HG02588 (cell line): ENCODE results near the gene MED29.

Experiments
- ATAC-seq: cut with Tn5 transposase; IDR thresholded peaks from one replicate; pipeline ENCODE4 v1.9.1; 2021; ENCODE audit warnings: mild to moderate bottlenecking, moderate library complexity; ENCODE audit not compliant: unreplicated experiment

Gene MED29

DNA sequence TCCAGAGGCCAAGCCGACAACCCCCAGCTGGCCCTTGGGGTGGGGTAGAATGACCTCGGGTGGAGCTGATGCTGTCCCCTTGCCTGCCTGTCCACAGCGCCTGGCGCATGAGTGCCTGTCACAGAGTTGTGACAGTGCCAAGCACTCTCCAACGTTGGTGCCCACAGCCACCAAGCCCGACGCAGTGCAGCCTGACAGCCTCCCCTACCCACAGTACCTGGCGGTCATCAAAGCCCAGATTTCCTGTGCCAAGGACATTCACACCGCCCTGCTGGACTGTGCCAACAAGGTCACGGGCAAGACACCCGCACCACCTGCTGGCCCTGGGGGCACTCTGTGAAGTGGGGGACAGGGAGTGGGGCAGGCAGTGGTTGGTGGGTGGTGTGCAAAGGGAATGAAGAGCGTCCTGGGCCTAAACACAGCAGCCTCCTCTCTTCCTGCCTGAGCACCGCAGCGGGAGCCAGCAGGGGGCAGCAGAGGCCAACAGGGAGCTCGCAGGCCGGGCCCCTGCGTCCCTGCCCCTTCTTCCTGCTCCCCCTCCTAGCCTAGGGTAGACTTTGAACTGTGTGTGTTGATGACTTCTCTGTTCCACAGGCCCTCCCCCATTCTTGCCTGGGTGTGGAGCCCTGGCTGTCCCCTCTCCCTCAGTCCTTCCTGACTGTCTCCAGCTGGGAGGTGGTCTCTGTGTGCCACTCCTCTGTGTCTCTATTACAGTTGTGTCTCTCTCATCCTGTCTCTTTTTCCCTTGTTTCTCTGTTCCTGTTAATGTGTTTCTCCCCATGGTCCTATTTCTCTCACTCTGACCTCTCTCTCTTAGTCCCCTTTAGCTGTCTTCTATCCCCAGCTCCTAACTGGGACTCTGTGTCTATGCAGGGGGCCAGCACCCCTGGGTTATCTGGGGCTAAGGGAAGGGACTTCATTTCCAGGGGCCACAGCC is 6.5 kb downstream of the MED29 start:
- ATAC-seq: peak; percentile 29

DNA sequence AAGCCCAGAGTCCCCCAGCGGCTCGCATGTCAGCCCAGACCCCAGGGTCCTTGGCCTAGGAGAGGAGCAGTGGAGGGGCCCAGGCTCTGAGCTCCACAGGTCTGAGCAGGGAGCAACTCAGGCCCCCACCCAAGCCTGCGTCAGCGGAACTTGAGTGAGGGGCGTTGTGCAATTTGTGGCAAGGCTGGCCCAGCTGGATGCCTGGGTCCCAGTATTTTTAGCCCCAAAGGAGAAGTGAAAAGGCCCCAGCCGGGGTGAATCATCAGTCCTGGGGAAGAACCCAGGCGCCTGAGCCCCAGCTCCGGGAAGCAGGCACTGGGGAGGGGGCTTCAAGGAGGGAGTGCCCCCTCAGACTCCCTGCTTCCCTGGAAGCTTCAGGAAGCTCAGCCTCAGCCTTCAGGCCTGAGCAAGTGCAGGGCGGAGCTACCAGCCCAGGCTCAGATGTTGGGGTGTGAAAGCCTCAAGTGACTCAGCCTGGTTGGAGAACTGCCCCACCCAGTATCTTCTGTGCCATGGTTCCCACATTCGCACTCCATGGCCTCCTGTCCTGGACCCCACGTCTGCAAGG is 7.2 kb downstream of the MED29 start:
- ATAC-seq: no peak

DNA sequence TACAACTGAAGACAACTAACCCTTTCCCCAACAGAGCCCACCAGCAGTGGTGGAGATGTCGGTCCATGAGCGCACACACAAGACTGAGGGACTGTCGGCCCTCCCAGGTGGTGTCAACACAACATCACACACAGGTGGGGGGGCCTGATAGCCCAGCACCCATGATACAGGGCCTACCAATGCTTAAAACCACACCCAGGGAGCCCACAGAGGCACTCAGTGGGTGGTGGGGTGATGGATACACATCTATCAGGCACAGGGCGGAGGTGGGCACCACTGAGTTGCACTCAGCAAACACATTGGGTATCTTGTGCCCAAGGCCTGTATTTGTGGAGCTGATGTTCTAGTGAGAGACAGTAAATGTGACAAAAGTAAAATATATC is 8.5 kb downstream of the MED29 start:
- ATAC-seq: no peak

DNA sequence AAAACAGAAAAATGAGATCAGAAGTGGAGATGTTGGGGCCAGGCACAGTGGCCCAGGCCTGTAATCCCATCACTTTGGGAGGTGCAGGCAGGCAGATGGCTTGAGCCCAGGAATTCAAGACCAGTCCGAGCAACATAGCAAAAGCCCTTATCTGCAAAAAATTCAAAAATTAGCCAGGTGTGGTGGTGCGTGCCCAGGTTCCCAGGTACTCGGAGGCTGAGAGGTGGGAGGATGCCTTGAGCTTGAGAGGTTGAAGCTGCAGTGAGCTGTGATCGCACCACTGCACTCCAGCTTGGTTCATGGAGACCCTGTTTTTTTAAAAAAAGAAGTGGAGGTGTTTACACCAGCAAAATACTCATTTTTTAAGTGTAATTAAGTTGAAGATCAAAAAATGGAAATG is 8.9 kb downstream of the MED29 start:
- ATAC-seq: no peak

DNA sequence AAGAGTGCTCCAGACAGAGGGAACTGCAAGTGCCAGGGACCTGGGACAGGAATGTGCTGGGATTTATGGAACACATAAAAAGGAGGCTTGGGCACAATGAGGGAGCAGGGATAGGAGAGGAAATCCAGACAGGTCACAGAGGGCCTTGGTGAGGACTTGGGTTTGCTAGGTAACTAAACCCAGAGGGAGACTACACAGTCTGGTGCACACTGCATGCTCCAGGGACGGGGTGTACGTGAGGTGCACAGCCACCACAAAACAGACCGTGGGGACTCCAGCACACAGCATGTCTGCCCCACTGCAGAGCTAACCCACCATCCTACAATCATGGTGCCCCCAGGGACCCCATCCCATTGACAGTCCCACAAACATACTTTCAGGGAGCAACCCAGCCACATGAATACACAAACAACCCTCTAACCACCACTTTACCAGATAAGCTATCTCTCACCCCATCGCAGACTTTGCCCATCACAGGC is 9.9 kb downstream of the MED29 start:
- ATAC-seq: no peak

DNA sequence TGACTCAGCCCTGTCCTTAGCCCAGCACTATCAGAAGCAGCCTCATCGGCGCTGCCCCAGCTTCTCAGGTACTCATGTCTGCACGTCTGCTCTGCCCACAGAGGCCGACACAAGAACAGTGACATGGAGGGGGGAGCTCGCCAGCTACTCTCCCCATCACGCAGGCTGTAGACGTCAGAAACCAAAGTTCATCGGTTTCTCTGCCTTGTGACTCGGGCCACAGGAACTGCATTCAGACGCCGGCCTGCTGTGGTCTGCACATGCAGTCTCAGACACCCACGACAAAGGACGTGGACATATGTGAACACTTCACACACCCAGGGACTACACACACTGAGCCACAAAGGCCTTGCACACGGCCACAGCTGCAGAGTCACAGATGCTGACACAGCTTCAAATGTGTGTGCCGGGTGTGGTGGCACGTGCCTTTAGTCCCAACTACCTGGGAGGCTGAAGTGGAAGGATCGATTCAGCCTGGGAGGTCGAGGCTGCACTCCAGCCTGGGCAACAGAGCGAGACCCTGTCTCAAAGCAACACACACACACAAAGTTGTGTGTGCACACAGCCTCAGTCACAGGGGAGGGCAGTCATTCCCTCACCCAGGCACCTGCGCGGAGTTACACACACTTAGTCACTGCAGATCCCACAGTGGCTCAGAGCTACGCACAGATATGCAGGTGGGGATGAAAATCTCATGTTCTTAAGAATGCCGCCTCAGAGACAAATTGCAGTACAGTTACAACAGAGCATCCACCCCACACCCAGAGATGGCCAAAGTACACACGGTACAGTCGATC is 10.6 kb downstream of the MED29 start:
- no peak for ATAC-seq

DNA sequence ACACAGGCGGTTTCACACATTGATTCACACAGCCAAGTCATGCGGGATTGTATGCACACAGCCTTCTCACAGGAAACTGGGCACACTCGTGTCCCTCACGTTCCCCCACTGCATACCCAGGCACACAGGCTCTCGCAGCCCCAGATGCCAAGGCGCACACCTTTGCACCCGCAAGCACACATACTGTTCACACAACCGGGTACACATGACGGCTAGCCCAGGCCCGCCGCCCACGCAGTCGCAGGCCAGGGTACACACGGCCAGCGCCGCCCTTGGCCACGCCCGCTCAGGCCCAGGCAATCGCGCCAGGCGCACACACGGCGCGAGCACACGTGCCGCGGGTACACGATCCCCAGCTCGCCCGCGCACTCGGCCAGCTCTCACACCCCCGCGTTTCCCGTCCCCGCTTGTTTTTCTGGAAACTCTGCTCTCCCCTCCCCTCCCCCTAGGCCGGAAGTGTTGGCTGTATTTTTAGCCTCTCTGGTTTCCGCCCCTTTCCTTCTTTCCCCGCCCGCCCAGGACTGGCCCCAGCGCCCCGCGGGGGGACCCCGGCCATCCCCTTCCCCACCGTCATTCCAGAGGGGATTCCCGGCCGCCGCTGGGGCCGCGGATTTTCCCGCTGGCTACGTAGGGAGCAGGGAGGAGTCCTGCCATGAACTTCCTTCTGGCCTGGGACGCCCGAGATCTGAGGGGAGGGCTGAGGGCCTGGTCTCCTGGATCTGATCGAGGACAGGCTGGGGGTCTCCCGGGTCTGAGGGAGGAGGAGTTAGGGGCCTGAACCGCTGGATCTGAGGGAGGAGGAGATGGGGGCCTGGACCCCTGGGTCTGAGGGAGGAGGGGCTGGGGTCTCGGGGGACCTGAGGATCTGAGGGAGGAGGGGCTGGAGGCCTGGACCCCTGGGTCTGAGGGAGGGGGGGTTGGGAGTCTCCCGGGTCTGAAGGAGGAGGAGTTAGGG is 11.4 kb downstream of the MED29 start:
- ATAC-seq: peak; percentile 32

DNA sequence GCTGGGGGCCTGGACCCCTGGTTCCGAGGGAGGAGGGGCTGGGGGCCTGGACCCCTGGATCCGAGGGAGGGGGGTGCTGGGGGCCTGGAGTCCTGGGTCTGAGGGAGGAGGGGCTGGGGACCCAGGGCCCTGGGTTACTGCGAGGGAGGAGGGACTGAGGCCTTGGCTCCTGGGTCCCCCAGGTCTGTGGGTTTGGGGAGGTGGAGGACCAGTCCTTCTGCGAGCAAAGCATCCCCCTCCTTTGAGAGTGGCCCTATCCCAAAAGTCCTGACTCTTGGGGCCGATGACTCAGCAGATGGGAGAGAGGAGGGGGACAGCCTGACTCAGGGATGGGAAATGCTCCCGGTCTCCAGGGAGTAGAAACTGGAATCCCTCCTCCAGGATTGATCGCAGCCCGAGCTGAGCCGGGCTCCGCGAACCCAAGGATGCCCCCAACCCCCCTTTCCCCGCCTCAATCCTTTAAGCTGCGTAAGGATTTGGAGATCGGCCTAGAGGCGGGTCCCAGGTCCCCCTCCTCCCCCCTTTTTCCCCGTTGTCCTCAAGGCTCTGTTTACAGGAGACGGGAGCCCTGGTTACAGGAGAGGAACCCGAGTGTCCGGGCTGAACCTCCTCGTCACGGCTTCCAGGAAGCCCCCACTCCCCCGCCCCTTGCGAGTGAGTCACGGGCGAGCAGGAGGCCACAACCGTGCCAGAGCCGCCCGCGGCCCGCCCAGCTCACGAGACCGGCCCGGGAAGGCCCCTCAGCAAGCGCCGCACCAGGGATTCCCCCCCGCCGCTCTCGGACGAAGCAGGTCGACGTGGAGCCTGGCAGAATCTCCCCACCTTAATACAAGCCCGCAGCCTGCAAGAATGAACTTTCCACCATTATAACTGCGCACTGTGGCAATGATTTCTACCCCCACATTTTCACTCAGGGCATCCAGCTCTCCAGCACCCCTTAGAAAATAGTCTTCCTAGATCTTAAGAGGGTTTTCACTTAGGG is 12.4 kb downstream of the MED29 start:
- peak; percentile 25 for ATAC-seq

DNA sequence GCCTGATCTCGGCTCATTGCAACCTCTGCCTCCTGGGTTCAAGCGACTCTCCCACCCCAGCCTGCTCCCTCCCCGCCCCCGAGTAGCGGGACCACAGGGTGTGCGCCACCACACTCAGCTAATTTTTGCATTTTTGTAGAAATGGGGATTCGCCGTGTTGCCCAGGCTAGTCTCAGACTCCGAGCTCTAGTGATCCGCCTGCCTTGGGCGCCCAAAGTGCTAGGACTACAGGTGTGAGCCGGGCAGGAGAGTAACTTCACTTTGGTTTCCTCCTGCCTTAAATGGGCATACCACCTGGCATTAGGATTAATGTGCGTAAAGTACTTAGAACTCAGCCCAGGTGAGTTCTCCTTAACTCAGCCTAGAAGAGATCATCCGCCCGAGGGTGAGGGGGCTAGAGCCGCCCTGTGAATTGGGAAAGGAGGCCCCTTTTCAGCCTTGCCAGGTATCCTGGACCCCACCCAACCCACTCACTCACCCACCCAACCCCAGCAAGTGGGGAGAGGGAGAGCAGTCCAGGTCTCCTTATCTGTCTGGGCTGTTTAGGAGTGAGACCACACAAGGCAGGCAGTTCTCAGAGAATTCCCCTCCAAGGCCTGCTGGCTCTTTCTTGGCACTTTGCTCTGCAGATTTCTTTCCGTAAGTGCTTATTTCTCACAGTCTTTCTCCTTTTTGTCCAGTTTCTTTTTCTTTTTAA is 14.2 kb downstream of the MED29 start:
- no peak for ATAC-seq

DNA sequence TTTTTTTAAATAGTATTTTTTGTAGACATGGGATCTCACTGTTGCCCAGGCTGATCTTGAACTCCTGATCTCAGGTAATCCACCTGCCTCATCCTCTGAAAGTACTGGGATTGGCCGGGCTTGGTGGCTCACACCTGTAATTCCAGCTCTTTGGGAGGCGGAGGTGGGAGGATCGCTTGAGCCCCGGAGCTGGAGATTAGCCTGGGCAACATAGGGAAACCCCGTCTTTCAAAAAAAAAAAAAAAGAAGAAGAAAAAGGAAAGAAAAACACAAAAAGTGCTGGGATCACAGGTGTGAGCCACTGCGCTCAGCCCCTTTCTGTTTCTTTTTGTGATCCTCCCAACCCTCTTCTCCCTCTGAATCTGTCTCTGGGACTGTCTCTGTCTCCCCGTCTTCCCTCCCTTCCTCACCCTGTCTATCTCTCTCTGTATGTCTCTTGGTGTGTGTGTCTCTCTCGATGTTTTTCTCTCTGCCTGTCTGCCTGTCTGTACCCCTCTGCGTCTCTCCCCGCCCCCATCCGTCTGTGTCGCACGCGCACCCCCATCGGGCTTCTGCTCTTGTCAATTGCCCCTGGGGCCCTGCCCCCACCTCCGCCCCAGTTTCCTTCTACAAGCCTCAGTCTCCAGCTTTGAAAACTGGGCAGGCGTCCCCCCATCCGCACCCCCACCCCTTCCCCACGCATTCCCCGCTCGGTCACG is 14.9 kb downstream of the MED29 start:
- ATAC-seq: no peak

DNA sequence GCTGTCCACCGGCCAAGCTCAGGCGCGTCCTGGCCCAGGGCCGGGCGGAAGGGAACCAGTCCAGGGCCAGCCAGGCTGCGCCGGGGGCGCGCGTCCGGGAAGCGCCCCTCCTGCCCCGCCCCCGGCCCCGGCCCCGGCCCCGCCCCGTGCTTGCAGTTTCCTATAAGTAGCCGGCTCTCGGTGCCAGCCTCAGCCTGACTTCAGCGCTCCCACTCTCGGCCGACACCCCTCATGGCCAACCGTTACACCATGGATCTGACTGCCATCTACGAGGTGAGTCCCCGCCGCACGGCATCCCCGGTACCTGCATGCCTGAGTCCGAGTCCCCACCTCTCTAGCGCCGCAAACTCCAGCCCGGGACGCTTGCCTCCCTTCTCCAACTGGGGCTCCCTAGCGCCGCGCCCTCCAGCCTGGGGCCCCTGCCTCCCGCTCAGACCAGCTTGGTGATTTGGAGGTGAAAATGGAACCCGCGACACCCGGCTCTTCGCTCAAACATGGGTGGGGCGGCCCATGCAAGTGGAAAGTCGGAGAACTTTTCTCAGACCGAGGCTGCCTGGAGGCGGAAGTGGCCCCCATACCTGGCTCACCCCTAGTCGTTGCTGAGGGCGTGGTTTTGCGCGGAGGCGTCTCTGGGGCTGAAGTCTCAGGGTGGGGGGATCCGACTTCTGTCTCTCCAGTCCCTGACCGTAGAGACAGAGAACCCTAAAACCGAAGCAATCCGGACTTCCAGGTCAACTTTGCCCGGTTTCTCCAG is 15.7 kb downstream of the MED29 start, which contains the start of gene ZFP36:
Gene ZFP36 (plus strand): TSS at position 192 of the 754 bp plus-strand sequence. CDS start 58 bp downstream, at position 250.
- ATAC-seq: no peak

DNA sequence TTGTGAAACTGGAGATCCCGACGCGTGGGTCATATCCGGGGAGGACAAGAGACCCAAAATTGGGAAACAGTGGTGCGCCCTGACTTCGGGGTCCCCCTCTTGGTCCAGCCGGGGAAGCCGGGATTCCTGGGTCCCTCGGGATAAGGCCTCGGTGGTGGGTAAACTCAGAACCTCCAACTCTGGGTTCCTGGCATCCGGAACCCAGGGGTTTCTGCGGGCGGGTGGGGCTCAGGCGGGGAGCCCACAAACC is 16.2 kb downstream of the MED29 start:
- ATAC-seq: no peak

DNA sequence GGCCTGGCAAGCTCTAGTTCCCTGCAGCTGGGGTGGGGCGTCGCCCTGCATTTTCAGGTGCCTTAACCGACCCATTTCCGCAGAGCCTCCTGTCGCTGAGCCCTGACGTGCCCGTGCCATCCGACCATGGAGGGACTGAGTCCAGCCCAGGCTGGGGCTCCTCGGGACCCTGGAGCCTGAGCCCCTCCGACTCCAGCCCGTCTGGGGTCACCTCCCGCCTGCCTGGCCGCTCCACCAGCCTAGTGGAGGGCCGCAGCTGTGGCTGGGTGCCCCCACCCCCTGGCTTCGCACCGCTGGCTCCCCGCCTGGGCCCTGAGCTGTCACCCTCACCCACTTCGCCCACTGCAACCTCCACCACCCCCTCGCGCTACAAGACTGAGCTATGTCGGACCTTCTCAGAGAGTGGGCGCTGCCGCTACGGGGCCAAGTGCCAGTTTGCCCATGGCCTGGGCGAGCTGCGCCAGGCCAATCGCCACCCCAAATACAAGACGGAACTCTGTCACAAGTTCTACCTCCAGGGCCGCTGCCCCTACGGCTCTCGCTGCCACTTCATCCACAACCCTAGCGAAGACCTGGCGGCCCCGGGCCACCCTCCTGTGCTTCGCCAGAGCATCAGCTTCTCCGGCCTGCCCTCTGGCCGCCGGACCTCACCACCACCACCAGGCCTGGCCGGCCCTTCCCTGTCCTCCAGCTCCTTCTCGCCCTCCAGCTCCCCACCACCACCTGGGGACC is 16.6 kb downstream of the MED29 start:
- ATAC-seq: no peak

DNA sequence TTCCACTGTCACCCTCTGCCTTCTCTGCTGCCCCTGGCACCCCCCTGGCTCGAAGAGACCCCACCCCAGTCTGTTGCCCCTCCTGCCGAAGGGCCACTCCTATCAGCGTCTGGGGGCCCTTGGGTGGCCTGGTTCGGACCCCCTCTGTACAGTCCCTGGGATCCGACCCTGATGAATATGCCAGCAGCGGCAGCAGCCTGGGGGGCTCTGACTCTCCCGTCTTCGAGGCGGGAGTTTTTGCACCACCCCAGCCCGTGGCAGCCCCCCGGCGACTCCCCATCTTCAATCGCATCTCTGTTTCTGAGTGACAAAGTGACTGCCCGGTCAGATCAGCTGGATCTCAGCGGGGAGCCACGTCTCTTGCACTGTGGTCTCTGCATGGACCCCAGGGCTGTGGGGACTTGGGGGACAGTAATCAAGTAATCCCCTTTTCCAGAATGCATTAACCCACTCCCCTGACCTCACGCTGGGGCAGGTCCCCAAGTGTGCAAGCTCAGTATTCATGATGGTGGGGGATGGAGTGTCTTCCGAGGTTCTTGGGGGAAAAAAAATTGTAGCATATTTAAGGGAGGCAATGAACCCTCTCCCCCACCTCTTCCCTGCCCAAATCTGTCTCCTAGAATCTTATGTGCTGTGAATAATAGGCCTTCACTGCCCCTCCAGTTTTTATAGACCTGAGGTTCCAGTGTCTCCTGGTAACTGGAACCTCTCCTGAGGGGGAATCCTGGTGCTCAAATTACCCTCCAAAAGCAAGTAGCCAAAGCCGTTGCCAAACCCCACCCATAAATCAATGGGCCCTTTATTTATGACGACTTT is 17.4 kb downstream of the MED29 start:
- ATAC-seq: no peak

DNA sequence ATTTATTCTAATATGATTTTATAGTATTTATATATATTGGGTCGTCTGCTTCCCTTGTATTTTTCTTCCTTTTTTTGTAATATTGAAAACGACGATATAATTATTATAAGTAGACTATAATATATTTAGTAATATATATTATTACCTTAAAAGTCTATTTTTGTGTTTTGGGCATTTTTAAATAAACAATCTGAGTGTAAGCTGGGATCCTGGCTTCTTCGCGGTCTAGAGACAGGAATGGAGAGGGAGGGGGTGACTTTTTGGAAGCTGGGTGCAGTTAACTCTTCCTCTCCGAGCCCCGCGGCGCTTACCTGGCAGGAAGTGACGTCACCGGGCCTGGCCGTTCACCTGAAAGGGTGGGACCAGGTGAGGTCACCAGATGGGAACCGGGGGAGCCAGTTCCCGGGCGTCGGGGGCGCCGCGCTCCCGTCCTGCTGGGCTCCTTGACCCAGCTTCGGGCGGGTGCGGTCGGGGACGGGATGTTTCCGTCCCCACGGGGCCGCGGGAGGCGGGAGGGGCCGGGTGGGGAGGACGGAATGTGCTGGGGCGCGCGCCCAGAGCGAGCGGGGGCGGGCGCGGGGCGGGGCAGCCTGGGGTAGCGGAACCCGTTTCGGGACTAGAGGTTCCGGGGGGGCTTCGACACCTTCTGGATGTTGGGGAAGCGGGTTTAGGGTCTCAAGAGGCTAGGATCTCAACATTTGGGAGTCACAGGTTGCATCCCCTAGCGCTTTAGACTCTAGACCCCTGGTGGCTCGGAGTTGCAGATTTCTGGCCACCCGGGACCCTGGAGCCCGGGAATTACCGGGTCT is 18.2 kb downstream of the MED29 start:
- no peak for ATAC-seq
